NCI-H1092 (cell line): ENCODE data around the gene UBA6.

Source experiments
- DNase-seq: peaks from one replicate; lab custom pipeline; 2025; lab: John Stamatoyannopoulos, UW

Gene UBA6

DNA sequence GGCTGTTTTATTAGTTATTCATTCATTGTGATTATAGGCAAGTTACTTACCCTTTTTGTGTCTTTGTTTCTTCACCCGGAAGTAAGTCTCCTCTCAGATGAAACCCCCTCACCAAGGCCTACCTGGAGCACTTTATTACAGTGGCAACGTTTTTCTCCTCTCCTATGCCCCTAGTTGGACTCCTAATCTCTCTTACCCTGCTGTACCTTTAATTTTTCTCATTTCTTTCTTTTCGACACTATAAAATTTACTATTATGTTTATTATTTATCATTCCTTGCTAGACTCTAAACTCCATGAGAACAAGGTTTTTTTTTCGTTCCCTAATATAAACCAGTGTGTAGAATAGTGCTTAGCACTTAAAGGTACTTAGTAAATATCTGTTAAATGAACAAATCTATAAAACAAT, 124.9 kb downstream of the UBA6 start:
- no peak for DNase-seq

DNA sequence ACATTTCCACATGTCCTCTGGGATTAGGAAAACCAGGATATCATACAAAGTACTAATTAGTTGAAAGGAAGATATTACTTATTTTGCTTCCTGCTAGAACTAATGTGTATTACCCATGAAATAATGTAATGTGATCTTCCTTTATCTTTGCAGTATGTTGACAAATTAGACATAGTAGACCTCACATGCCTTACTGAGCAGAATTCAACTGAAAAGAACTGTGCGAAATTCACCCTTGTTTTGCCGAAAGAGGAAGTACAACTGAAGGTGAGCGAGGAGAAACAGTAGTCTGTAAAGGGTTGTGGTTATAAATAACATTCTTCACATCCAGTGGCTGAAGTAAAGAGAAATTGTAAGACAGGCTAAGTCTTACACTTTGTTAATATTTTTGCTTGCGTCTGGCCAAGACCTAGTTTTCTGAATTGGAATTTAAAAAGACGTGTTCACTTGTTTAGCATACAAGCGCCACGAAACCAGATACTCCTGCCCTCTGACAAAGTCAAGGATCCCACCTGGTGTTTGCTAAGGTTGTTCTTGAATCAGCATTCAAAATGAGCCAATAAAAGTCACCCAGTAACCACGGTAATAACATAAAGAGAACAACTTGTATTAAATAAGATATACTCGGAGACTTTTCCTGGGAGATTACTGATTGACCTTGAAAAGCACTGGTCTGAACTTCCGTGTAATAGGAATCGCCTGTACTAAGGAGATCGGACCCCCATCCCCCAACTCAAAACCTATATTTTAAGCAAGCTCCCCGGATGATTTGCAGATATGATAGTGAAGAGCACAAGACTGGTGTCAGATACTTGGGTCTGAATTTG, 125.5 kb downstream of the UBA6 start:
- peak; percentile 59 for DNase-seq

DNA sequence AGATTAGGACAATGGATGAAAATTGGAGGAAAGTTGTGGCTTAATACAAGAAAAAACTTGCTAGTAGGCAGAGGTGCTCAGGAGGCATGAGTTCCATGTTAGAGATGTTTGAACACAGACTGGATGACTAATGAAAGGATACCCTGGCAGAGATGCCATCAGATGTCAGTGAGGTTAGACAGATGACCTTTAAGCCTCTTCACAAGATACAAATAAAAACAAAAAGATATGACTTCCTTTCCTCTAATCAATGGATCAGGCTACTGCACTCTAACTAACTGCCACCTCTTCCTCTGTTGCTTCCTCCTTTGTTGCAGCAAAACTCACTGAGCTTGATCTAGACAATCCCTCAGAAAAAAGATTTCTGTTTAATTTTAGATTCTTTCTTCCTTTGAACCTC, 127.8 kb downstream of the UBA6 start:
- no peak for DNase-seq

DNA sequence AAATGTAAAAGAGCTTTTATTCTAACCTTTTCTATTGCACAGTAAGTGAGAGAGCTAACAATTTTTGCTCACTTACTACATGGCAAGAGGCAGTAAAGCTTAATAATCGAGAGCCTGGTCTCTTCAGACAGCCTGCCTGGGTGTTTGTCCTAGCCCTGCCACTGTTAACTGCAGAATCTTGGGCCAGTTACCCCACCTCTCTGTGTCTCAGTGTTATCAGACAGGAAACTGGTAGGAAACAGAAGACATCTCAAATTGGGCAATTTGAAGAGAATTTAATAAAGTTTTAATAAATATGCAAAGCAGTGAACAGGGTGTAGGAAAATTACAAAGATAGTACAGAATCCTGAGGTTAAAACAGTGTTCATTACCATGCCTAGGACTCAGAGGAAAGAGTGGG, 129.0 kb downstream of the UBA6 start:
- DNase-seq: no peak

DNA sequence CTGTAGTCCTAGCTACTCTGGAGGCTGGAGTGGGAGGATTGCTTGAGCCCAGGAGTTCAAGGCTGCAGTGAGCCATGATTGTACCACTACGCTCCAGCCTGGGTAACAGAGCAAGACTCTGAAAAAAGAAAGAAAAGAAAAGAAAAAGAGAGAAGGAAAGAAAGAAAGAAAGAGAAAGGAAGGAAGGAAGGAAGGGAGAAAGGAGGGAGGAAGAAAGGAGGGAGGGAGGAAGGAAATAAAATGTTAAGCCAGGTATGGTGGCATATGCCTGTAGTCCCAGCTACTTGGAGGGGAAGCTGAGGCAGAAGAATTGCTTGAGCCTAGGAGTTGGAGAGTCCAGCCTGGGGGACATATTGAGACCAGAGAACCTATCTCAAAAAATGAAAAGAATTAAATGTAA, 130.4 kb downstream of the UBA6 start:
- no peak for DNase-seq

DNA sequence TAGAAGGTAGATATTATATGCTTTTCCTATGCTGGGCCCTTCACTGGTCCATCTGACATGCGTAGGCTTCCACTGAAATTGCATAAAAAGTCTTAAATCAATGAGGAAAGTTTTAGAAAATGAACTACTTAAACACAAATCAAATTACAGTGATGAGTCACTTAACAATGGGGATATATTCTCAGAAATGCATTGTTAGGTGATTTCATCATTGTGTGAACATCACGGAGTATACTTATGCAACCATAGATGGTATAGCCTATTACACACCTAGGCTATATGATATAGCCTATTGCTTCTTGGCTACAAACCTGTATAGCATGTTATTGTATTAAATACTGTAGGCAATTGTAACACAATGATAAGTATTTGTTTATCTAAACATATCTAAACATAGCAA, 132.1 kb downstream of the UBA6 start:
- no peak for DNase-seq

DNA sequence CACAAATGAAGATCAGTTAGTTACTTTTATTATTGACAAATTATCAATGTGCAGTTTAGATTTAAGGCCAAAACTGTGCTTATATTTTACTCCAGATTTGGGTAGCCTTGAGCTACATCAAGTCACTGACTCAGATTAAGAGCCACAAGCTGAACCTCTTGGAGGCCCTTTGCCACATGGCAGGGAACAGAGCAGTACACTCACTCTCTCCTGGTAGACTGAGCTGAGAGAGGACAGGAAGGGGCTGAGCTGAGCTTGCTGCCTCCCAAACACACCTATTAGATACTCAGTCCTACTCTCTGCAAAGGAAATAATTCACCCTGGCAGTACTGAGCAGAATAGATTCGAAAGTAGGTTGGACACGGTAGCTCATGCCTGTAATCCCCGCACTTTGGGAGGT, 134.6 kb downstream of the UBA6 start:
- DNase-seq: no peak

DNA sequence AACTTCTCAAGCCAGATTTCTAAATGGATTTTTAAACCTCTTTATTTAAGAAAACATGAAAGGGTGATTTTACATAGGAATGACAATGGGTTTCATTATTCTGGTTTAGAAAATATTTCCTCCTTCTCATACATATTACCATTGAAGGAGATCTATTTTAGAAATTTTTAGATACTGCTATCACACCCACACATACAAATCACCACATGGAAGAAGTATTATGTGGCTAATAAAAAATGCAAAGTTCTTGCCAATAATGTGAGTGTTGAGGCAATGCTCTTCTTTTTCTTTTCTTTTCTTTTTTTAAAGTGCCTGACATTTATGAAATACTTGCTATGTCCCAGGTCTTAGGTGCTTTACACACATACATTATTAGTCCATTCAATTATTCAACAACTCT, 135.7 kb downstream of the UBA6 start:
- DNase-seq: no peak
